SKM-1 (cell line): ENCODE results near the gene ROPN1B.

Source experiments
- DNase-seq: peaks from one replicate; lab custom pipeline; 2025; ENCODE audit not compliant: unreplicated experiment; lab: John Stamatoyannopoulos, UW

ROPN1B gene

DNA sequence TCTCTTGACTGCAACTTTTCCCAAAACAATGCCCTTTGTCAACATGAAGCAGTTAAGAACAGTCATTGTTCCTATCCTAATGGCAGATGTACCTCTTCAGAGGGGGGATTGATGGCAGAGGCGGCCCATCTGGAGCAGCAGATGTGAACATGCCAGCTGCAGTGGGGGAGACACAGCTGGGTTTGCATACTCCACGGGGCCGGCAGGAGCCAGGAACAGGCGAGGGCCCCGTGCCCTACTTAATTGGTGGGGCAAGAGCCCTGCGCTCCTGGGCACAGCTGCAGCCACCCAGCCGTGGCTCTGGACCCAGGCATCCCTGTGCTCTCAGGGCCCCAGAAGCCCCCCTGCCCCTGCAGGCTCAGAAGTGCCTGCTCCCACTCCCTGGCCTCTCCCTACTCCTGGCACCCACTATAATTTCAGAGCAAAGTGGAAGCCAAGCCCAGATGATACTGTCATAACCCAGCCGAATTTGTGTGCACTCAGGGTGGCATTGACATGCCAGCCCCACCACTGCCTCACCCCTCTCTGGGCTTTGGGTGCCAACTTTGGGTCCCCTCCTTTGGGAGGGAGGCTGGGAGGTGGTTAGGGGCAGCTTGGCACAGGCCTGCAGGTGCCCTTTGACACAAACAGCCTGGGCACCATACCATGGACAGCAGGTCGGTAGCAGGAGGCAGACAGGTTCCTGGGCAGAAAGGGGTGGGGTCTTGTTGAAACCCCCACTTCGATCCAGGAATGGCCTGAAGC lies 34.6 kb downstream of the ROPN1B start:
- DNase-seq: no peak

DNA sequence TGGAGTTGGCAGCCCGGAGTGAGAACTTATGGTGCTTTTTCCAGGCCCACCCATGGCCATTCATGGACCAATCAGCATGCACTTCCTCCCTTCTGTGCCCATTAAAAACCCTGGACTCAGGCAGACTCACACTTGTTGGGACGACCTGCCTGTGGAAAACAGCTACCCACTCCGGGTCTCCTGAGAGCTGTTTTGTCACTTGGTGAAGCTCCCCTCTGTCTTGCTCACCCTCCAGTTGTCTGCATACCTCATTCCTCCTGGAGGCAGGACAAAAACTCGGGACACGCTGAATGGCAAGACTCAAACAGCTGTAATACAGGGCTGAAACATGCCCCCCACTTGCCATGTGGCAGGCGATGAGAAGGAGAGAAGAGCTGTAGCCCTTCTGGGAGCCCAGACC lies 35.2 kb downstream of the ROPN1B start:
- DNase-seq: no peak

DNA sequence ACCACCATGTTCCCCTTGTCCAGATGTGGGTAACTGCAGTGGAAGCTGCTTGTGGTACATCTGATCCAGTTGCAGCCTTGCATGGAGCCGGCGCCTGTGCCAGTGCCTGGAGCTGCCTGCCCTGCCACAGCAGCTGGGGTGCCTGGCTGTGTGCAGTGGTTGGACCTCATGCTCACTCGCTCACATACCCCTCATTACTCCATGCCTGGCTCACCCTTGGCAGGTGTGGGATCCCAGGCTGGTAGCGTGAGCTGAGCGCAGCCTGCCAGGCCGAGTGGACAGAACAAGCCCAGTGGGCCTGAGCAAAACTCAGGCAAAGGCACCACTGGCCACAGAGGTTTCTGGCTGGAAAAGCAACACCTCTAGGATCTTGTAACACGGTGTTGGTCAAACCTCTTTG lies 35.7 kb downstream of the ROPN1B start:
- DNase-seq: no peak

DNA sequence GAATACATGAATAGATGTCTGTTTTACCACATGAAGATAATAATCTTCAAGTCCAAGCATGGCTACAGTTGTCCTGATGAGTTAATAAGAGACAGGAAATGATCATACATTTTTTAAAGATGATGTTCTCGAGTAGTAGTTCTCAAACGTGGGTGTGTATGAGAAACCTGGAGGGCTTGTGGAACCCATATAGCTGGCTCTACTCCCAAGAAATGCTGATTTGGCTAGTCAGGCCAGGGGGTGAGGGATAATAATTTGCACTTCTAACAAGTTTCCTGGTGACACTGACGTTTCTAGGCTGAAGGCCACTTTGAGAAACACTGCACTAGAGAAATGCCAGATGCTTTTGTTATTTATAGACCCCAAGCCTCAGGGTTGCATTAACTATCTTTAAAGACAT lies 37.0 kb downstream of the ROPN1B start:
- DNase-seq: no peak

DNA sequence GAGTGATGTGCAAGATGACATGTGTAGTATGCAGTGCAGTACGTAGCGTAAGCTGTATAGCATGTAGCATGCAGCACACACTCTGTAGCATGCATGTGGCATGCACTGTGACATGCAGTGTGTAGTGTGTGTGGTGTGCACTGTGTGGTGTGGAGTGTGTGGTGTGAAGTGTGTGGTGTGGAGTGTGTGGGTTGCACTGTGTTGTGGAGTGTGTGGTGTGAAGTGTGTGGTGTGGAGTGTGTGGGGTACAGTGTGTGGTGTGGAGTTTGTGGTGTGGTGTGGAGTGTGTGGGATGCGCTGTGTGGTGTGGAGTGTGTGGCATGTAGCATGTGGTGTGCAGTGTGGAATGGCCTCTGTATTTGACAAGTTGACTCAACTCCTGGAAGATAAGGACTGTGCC lies 39.2 kb downstream of the ROPN1B start:
- no peak for DNase-seq

DNA sequence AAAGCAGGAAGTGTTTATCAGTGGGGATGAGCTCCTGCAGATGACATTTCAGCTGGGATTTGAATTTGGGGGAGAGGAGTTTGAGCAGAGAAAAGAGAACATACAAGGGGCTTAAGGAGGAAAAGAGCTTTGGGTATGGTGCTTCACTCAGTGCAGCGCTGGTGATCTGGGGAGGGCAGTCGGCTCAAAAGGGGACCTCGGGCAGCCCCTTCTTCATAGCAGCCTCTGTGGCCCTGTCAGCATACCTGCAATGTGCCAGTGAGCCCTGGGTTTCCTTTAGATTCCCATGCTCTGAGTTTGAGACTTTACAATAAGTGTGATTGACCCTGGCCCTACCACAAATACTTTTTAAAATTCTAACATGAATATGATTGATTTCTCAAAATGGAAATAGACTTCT lies 40.2 kb downstream of the ROPN1B start:
- no peak for DNase-seq

DNA sequence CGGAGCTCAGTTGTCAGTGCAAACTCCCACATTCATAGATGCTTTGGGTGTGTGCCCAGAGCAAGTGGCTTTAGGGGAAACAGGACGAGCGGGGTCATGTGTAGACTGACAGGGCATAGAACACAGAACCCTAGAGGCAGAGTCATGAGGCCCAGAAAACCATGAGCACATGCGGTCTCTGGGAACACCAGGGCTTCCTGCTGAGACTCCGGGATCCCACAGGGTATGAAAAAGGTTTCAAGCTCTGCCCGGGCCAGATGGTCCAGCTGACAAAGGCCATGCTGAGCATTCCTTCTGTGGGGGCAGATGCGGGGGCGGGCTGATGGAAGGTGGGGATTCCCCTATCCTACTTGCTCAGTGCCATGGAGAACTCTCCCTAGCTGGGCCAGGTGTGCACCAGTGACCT lies 44.8 kb downstream of the ROPN1B start:
- no peak for DNase-seq

DNA sequence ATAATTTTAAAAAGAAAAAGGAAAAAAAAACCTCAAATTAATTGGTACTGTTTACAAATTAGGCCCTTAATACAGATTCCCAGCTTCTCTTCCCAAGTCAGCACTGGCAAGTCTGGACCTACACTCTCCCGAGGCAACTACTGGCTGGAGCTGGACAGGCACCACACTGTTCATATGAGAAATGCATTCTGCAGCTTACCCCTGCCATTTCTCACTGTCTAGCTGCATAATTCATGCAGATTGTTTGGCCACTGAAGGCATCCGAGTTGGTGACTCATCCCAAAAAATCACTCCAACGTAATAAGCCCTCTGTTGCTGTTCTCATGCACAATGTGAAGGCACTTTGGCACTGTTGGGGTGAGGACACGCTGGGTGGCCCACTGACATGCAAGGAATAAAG lies 45.3 kb downstream of the ROPN1B start:
- DNase-seq: no peak

DNA sequence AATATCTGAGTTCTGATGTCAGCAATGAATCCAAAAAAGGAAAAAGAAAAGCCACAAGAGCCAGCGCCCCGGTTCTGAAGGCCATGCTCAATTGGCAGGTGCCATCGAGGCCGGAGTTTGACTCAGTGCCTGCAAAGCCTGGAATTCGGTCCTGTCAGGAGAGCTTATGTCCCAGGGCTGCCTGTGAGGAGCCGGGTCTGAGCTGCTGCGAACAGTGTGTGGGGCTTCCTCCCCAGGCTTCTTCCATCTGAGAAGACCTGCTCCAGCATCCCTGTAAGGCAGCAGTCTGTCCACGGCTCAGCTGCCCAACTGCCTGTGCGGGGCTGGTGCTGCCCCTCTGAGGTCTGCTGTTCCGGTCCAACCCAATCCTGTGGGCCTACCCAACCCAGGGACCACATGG lies 46.1 kb downstream of the ROPN1B start:
- DNase-seq: no peak

DNA sequence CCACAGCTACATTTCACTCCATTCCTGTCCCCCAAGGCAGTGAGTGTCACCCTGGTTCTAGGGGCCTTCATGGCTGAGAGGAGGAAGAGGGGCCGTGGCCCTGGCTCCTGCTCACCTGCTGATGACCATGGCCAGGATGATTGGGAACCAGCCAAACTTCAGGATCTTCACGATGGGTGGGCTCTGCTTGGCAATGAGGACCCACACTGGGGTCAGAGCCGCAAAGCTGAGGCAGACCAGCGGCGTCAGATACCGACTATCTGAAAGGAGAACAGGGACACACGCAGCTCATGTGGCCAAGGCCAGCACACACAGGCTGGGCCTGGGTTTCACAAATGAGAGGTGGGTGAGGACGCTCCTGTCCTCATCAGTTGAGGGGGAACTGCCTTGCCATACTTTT lies 47.6 kb downstream of the ROPN1B start:
- DNase-seq: no peak

DNA sequence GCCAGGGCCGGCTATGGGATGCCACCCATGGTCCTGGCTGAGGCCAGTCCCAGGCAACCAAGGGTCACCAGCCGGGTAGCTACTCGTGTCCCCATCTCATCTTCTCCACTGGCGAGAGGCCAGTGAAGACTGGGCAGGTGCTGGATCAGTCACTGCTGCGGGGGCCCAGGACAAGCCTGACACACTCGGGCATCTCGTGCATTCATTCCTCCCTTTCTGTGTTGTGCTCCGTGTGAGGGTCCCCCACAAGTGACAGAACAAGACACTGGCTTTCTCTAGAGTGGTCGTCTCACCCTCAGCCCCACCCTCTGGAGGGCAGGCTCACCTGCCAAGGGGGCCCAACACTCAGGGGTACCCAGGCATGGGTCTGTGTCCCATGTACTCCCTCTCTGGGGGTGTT lies 48.4 kb downstream of the ROPN1B start:
- DNase-seq: no peak

DNA sequence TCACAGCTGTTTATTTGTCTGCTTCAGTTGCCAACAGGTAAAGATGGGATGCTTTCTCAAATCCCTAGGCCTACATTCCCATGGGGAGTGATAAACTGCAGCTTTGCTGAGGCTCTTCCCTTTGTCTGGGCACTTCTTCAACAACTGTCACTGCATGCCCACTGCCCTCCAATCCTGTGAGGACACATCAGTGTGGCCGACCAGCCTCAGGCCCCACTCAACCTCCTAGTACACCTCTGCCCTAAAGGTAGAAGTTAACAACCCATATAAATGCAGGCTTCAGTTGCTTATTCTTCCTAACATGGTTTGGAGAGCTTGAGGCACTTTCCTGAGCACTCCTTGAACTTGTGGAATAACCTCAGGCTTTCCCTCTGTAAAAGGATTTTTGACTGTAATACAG lies 49.6 kb downstream of the ROPN1B start:
- DNase-seq: no peak

DNA sequence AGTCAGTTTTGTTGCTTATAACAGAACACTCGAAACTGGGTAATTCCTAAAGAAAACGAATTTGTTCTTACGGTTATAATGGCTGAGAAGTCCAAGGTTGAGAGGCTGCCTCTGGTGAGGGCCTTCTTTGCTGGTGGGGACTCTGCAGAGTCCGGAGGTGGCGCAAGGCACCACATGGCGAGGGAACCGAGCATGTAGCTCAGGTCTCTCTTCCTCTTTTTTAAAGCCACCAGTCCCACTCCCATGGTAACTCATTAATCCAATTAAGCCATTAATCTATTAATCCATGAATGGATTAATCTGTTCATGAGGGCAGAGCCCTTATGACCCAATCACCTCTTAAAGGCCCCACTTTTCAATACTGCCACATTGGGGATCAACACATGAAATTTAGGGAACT lies 50.0 kb downstream of the ROPN1B start:
- DNase-seq: no peak

DNA sequence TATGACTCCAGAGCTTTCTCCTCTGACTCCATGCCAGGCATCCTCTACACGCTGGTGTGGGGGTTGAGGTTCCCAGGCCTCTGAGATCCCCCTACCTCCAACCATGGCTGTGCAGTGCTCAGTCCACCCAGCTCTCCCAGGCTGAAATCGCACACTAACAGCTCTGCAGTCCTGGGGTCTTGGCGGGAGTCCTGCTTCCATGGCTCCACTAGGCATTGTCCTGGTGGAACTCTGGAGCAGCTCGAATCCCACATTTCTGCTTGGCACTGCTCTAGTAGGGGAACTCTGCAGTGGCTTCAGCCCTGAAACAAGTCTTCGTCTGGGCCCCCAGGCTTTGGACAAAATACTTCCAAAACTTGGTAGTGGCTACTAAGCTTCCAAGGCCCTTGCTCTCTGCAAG lies 50.7 kb downstream of the ROPN1B start:
- DNase-seq: no peak

DNA sequence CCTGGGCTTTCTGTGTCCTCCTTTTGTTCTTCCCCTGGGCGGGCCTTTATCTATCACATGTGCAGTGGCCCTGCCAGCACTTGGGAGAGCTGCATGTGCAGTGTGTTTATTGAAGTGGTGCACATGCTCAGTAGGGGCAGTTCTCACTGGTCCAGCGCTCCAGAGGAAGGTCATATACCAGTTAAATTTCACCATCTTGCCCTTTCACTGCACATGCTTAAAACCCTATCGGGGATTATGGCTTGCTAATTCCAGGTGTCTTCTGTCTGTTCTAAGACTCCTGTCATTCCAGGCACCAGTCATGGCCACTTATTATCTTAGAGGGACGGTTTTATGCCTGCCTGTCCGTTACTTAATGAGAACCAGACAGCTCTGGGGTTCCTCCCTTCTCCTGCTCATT lies 52.2 kb downstream of the ROPN1B start:
- DNase-seq: no peak

DNA sequence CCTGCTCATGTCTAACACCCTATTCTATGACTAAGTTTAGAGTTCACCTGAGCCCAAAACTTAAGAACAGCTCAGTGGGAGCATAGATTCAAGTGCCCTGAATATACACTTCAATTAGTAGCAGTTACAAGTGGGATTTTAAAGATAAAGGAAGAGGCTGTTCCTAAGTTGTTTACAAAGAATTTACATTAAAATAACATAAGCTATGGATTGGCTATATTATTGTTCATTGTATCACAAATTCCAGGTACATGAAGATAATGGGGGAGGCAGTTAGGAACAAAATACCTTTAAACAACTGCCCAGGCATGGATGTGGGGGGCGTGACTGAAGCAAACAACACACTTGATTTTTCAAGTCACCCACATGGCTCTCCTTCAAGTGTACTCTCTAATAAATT lies 52.7 kb downstream of the ROPN1B start:
- no peak for DNase-seq

DNA sequence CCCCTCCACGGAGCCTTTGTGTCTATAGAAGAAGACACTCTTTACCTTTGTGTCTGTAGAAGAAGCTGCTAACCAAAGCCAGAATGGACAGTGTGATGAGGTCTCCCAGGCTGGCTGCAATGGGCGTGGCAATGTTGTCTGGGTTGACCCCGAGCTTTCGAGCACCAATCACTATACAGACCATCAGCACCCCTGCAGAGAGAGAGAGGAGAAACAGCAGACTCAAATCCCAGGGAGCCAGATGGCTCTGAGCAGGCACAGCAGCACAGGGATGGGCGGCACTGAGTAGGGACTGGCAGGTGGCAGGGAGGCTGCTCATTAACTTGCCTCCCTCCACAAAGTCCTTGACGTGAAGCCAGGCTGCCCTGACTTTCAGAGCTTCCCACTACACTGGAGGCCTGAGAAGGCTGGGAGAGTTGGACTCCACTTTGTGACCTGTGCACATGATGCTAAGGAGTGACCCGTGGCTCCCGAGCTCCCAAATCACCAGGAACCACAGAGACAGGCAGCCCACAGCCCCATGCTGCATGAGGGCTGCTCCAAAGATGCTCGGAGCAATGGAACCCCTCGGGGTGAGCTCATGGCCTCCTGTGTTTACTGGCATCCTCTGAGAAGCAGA lies 53.9 kb downstream of the ROPN1B start:
- DNase-seq: no peak

DNA sequence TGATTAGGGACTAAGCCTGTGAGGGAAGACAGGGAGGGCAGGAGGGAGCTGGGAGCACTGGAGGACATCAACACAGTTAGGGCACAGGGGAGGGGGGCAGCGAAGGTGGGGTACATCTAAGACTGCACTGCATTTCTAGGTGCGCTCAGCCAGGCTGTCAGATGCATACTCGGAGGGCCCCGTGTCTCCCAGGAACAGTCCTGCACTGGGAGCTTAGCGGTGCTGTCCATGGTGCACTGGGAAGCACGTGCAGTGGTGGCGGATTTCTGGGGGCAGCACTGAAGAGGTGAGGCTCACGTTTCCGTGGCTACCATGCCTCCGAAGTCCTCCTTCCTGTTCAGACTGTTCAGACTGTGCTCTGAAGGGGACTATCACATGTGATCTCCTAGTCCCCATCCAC lies 54.4 kb downstream of the ROPN1B start:
- no peak for DNase-seq

DNA sequence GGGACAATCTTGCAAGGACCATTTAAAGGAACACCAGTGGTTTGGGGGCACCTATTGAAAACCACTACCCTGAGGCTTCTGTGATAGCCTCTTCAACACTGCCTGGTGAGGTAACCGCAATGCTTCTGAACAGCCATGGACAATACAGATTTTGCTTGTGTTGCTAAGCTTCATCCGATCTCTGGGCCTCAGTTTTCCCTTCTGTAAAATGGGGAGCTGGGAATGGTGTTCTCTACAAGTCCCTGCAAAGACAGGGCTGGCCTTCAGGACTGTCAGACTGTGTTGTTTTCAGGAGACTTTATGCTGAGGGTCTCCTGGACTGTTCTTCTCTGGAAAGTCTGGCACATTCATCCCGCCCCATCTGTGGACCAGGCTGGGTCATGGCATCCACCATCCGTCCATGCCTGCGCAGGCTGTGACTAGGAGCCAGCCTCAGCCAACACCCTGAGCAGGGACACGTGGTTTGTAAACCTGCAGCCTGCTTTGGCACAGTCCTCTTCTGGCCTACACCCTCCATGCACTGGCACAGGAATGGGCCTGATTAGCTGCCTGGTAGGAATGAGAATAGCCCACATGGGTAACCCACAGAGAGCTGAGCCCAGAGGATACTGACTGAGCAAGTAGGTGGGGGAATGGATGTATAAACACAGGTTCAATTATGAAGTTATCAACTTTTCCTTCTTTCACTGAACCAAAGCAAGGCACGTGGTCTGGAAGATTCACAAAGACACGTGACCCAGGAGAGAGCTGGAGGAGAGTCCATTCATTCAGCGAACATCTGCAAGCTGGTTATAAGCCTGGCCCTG lies 55.3 kb downstream of the ROPN1B start:
- DNase-seq: no peak

DNA sequence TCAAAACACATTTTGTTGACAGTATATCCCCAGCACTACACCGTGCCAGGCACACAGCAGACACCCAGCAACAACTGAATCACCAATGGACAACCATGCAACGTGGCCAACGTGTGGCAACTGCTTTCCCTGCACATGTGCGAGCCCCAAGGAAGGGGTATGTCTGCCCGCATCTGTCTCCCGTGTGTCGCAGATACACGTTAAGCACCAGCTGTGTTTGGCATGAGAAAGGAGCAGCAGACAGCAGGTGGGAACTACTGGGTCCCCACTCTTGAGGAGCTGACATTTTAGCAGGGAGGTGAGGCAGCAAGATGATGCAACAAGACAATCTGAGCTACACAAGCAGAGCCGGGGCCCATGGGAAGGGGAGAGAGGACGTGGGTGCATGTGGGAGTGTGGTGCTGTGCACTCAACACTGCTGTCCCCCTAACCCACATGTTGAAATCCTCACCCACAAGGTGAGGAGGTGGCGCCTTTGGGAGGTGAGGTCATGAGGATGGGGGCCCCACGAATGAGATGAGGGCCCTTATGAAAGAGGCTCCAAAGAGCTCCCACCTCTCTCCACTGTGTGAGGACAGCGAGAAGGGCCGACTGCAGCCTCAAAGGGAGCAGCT lies 56.2 kb downstream of the ROPN1B start:
- DNase-seq: no peak

DNA sequence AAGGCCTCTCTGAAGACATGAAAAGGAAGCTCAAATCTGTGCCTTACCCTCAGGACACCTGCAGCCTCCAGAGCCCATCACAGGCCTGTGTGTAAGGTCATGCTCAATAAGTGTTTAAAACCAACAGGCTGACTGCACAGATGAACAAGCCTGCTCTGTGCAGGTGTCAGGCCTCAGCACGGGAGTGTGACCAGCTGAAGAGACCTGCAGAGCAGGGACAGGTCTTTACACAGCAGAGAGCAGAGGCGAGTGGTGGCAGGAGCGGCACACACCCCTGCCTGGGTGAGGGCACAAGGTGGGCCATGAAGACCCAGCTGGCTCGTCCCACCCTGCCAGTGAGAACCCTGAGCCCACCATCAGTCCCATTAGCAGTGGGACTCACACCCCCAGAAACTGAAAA lies 56.9 kb downstream of the ROPN1B start:
- DNase-seq: no peak

DNA sequence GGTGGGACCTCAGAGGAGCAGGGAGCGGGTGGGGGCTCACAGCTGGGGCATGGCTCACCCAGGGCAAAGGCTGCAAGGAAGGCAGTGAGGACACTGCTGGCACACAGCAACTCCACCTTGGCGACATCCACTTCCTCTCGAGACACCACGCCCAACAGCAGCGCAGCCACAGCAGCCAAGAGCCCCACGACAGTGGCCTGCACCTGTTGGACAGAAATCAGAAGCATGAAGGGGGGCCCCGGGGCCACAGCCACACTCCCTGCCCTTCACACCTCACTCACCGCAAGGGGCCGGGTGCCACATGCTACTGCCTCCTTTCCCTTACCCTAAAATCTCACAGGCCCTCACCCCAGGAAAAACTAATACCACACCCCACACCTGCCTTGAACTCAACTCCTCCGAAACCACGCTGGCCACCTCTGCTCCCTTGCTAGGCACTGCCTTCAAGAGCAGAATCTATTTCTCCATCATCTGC lies 57.3 kb downstream of the ROPN1B start:
- DNase-seq: no peak
